DLD1 (cell line): ENCODE data around the gene CCDC63.

ENCODE experiments used
- in situ Hi-C: cut with HindIII; loops from 2 replicates; pipeline ENCODE4 v1.10.0; 2017; ENCODE audit warnings: low sequenced_read_pairs

The CCDC63 gene

GRCh38 chr12:110846615-110847566 is at the start of gene CCDC63:
Gene CCDC63, plus strand, starts transcription at chr12:110846987. Its CDS starts 5,968 bp downstream, at chr12:110852955.
- in situ Hi-C loops = no loop called here

DNA sequence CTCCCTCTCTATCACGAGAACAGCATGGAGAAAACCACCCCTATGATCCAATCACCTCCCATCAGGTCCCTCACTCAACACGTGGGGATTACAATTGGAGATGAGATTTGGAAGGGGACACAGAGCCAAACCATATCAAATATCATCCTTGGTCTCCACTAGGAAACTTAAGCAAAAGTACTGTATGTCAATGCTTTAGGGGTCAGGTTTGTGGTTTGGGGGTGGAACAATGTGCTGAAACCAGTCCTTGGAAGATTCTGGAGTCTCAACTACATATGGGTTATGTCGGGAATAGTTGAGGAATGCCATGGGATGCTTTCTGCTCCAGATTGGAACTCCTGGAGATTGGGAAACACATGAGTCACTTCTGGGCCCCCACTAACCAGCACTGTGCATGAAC is 48.3 kb upstream of the CCDC63 start:
- in situ Hi-C loops = no loop called here

DNA sequence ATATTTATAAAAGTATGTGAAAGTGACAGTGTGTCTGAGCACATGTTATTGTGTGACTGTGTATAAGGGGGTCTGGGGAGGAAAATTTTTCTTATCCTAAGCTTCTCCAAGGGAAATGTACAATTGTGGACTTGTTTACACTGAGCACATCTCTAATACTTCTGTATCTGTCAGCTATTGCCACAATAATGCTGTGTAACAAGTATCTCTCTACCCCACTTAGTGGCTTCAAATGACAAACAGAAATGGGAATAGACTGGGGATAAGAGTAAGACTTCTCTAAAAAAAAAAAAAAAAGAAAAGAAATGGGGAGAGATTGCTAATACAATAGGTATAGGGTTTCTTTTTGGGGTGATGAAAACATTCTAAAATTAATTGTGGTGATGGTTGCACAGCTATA is 44.3 kb upstream of the CCDC63 start:
- in situ Hi-C loops = loop anchor here (5.0 kb wide), 1 partner anchor 45 kb away; no protein-coding TSS in a partner anchor

DNA sequence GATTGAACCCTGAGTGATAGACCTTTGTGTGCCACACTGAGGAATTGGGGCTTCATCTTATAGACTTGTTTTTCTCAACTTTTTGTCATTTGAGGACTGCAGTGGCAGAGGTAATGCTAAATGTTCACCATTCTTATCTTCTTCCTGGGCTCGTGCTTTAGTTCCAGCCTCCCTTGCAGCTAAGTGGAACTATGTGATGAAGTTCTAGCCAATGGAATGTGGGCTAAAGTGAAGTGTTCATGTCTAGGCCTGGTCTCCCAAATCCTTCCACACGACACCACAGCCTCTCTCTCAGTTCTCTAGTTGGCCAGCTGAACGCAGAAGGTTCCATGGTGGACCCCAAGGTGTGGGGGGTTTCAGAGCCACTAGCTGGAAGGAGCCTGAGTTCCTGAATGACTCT is 42.4 kb upstream of the CCDC63 start:
- in situ Hi-C loops = loop anchor here (5.0 kb wide), 1 partner anchor 47 kb away; no protein-coding TSS in a partner anchor

DNA sequence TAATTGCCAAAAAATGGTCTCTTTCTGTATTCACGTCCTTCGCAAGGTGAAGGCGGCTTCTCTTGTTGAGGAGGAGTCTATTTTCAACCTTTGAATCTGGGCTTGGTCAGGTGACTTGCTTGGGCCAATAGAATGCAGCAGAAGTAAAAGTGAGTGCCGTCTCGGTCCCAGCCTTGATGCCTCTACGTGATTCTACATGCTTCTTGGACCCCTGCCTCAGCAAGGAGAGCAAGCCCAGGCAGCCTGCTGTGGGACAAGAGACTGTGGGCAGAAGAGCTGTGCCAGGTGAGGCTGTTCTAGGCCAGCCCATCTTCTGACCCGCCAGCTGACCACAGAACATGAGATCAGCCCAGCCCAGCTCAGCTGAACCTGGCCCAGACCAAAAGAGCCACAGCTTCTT is 39.1 kb upstream of the CCDC63 start:
- in situ Hi-C loops = no loop called here

- in situ Hi-C loops = no loop called here
Observed at GRCh38 chr12:110809149-110809548, 37.6 kb upstream of the CCDC63 start.

DNA sequence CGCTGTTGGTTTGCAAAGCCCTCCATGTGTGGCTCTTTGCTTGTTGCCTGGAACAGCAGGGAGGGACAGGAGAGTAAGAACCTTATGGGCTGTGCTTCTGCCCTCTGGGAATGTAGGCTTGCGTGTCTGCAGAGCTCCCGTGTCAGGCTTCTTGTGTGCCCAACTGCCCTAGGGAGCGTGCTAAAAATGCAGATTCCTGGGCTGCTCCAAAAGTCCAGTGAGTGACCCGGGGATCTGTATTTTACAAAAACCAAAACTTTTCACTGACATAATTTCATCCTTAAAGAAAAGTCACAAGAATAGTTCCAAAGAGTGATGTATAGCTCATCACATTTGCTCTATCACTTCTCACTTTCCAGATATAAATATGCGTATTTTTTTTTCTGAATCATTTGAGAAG is 34.8 kb upstream of the CCDC63 start:
- in situ Hi-C loops = no loop called here

- in situ Hi-C loops = no loop called here
Observed at GRCh38 chr12:110813285-110813684, 33.5 kb upstream of the CCDC63 start.

- in situ Hi-C loops = no loop called here
Observed at GRCh38 chr12:110813756-110814155, 33.0 kb upstream of the CCDC63 start.

DNA sequence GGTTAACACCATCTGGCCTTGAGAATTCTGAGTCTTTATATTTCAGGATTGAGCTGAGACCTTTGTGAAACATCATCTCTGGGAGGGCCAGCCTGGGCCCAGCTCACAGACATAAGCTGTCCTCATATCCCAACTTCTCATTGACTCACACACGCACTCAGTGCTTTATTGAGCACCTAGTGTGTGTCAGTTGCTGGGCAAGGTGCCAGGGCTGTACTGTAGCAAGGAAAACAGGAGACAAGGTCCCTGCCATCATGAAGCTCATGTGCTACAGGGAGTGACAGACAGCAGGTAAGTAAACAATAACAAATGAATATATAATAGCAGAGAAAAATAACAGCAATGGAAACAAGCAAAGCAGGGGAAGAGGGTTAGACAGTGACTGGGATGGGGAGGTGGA is 30.5 kb upstream of the CCDC63 start:
- in situ Hi-C loops = no loop called here

- in situ Hi-C loops = no loop called here
Observed at GRCh38 chr12:110816779-110817178, 30.0 kb upstream of the CCDC63 start.

- in situ Hi-C loops = no loop called here
Observed at GRCh38 chr12:110818511-110818910, 28.3 kb upstream of the CCDC63 start.

DNA sequence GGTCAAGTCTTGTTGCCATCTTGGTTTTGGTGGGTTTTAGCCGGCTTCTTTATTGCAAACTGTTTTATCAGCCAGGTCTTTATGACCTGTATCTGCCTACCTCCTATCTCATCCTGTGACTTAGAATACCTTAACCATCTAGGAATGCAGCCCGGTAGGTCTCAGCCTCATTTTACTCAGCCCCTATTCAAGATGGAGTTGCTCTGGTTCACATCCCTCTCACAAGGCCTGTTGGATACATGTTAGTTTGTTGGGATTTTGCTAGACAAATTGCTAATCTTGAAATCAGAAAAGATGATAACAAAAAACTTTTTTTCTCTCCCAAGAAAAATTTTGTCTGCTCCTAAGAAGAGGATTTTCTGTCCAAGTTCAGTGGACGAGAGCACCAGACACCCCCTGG is 27.6 kb upstream of the CCDC63 start:
- in situ Hi-C loops = no loop called here

DNA sequence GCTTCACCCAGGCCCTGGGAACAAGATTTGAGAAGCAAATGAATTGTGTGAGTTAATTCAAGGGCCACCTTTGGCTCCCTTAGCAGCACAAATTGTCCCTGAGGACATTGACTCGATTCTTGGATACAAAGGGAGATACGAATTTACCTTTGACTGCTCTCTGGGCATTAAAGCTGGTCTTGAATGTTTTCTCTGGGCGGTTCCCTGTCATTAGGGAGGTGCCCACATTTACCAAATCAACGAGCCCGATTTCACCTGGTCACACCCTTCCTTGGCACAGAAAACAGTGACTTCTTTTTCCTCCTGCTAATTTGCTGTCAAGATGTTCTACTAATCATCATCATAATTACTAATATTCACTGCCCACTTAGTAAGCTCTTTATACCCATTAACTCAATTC is 27.1 kb upstream of the CCDC63 start:
- in situ Hi-C loops = no loop called here

- in situ Hi-C loops = no loop called here
Observed at GRCh38 chr12:110821917-110822316, 24.9 kb upstream of the CCDC63 start.

- in situ Hi-C loops = no loop called here
Observed at GRCh38 chr12:110822821-110823415, 23.9 kb upstream of the CCDC63 start.

DNA sequence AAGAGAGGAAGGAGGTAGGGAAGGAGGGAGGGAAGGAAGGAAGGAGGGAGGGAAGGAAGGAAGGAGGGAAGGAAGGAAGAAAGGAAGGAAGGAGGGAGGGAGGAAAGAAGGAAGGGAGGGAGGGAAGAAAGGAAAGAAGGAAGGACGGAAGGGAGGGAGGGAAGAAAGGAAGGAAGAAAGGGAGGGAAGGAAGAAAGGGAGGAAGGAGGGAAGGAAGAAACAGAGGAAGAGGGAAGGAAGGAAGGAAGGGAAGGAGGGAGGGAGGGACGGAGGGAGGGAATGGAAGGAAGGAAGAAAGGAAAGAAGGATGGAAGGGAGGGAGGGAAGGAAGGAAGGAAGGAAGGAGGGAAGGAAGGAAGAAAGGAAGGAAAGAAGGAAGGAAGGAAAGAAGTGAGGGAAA is 22.4 kb upstream of the CCDC63 start:
- in situ Hi-C loops = no loop called here

GRCh38 chr12:110825530-110825929 is 21.3 kb upstream of the CCDC63 start:
- in situ Hi-C loops = no loop called here

GRCh38 chr12:110826592-110827200 is 20.1 kb upstream of the CCDC63 start:
- in situ Hi-C loops = no loop called here

DNA sequence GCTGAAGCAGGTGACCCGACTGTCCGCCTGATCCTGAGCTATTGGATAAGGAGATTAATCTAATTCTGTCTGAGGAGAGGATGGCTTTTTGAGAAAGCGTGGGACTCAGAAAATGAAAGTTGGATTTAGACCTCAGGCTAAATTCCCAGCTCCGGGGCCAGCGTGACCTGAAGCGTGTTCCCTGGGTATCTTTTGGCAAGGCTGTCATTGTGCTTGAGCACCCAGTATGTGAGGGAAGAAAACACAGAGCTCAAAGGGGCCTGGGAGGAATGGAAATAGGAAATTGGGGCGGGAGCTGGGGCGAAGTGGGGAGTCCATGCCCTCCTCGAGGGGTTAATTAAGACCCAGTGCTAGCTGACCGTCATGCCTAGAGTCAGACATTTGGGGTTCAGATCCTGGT is 17.5 kb upstream of the CCDC63 start:
- in situ Hi-C loops = no loop called here

- in situ Hi-C loops = no loop called here
Observed at GRCh38 chr12:110836291-110836690, 10.5 kb upstream of the CCDC63 start.

GRCh38 chr12:110841007-110841406 is 5.8 kb upstream of the CCDC63 start:
- in situ Hi-C loops = no loop called here
